T-helper 9 cell (primary cell): ENCODE results near the gene BANF2.
A peak's percentile ranks its signal among the peaks of the same experiment; 100 is the strongest.
"Not testable (repeated sequence)": the region's sequence is repeated elsewhere in the genome, so short reads cannot be mapped to it uniquely, and the experiment has no call there.

ENCODE experiments used
- DNase-seq: peaks from one replicate; pipeline ENCODE4 v3.0.0-alpha.2; 2020
- total RNA-seq, 2 donors: gene quantifications; one replicate each; lab custom pipeline; 2026; lab: John Stamatoyannopoulos, UW

BANF2 gene
- total RNA-seq, result 0 reads per million in 2 donors

DNA sequence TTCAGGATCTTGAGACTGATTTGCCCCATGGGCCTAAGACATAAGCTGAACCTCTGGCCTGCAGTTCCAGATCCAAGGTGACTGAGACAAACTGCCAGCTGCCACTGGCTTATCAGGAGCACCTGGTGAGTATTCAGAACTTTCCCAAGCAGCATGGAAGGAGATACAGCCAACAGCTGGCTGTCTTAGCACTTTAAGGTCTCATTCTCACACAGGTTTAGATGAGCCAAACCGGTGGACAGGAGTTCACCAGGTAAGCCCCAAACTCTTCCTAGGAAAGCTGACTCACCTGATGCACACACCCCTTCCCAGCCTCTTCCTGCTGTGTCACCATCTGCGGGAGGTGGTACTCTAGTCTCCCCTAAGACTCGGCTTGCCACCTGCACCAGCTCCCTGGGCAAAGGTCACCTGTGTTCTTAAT is at the start of gene BANF2:
BANF2 (plus strand) TSS at position 36 of the 421 bp plus-strand sequence. CDS start 25,060 bp downstream, outside the sequence.
- no peak for DNase-seq

DNA sequence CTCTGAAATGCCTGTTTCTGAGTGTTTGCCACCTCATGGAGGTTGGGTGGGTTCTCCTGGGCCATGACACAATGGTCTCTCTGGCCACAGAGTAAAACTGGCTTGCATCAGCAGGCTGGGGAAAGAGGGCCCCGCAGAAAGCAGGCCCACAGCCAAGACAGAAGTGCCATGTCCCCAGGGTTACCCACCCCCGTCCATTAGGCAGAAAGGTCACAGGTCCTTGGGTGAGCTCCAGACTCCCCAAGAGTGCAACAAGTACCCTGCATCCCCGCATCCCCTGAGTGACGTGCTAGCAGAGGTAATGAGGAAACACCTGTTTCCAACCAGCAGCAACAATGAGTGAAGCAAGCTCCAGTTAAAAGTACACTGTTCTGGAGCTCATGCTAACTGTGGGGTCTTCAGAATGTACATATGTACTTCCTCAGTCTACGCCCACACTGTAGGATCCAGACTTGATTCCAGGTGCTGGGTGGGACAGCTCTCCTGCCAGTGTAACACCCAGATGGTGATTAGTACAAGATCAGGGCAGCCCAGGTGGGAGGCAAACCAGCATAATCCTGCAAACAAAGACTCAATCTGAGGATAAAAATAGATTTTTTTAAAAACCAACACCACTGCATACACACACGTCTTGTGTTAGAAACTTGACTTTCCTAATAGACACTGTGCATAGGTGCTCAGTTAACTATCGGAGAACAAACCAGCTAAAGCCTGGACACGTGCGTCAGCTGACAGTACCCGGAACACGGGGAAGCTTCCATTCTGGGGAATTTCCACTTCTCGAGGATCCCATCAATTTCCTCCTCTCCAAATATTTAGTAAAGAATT is 49.3 kb upstream of the BANF2 start:
- no peak for DNase-seq

GRCh38 chr20:17651129-17651759 is 48.5 kb upstream of the BANF2 start:
- no peak for DNase-seq

DNA sequence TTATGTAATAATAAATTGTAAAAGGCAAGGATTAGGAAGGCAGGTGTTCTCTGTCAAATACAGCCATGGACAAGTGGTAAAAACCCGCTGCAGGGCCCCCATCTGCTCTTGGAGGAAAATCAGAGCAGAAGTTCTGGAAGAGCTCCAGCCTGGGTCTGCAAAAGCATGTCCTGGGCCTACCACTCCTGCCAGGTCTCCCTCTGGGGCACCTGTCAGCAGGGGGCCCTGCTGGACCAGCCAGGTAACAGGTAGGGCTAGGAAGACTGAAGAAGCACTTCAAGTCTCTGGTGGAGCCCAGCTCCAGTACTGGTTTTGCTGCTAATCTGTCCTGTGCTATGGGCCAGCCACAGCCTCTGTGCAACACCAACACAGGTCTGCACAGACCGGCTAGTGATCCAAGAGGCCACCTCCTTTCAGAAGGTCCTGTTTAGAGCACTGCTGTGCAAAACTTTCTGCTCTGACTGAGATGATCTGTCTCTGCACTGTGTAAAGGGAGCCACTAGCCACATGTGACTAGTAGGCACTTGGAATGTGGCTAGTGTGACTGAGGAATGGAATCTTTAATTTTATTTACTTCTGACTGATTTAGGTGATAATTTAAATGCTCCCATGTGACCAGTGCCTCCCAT is 47.9 kb upstream of the BANF2 start:
- DNase-seq, result no peak

GRCh38 chr20:17652411-17652810 is 47.4 kb upstream of the BANF2 start:
- DNase-seq, result no peak

DNA sequence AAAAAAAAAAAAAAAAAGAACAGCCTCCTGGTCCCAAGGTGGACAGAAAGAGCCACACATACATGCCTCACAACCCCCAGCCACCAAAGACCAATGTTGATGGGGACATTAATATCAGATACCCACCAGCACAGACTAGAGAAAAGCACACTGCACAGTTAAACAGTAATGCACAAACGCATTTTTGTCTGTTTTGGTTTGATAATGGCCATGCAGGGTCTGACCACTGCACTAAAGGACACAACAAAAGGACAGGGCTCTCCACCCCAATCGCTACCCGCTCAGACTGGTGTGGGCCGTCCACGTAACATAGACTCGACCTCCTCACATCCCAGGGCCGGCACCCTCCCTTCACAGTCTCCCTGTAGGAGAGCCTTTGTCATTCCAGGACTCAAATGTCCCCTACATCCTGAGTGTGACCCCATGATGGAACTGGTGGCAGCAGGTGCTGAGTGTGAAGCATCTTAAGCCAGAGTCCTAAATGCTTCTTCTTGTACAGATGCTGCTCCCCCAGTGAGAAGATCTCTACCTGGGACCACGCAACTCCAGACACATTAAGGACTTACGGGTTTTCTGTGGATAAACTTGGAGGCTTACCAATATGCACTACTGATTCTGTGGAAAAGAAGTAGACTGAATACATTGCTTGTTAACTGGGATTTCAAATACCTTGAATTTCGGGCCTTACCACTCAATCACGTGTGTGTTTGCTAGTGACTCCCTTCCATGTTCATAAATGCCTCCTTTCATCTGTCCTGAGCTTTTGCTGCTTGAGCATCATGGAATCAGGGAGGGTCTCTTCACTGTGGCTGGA is 45.7 kb upstream of the BANF2 start:
- no peak for DNase-seq

DNA sequence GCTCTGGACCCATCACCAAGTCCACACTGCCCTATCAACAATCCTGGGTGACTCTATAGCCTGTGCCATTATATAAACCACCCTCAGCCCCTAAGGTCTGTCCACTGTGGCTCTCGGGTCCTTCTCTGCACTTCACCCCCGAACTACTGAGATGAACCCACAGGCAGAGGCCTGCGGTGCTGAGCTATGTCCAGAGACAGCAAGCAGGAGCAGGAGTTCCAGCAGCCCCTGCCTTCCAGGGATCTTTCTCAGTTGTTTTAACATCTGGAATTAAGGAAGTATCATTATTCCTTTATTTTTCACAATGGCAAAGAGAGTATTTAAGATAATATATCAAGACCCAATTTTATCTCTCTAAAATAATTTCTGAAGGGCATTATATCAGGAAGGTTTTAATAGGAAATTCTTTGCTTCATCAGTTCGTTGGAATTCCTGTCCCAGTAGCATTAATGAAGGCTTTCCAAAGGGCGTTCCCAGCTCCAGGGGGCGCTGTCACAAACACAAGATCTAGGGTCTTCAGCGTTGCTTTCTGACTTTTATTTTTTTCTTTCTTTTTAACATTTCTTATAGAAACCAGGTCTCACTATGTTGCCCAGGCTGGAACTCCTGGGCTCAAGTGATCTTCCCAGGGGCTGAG is 45.0 kb upstream of the BANF2 start:
- peak; percentile 11 for DNase-seq

DNA sequence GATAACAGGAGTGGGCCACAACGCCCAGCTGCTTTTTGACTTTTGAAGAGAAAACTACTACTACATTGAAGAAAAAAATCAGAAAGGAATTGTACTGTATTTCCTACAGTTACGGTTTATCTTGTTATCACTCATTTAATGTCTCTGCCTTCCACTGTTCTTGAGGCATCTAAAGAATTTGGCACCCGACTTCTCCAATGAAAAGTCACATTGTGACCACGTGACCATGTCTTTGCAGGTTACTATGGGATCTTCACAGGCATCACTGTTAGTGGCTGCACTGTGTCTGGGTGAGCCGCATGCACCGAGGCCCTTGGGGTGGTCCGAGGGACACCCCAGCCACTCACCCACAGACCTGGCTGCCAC is 44.5 kb upstream of the BANF2 start:
- no peak for DNase-seq

- no peak for DNase-seq
Measured at GRCh38 chr20:17655865-17656479, 43.8 kb upstream of the BANF2 start.

DNA sequence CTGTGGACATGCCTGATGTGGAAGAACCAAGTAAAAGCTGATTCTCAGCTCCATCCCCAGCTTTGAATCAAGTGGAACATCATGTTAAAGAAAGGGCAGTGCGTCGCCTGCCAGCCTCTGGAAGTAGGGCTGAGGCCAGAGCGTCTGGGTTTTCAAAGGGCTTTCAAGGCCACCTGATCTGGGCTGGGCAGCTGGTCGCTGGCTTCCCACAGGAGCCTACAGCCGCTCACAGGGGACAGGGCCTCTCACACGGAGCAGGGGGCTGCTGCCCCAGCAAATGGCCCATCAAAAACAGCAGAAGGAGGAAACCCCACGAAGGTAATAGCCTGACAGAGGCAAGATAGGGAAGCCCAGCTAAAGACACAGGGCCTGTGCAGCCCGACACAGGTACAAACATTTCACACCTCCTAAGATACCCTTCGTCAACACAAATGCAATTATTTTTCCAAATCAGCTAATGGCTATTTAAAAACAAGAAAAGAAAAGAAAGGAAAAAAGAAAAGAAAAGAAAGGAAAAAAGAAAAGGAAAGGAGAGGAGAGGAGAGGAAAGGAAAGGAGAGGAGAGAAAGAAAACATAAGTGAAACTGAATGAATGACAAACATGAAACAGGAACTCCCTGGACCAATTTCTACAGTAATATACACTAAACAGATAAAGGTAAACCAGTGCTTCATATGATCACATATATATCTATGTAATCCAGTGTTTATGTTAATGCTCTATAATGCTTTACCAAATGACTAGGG is 42.5 kb upstream of the BANF2 start:
- no peak for DNase-seq

DNA sequence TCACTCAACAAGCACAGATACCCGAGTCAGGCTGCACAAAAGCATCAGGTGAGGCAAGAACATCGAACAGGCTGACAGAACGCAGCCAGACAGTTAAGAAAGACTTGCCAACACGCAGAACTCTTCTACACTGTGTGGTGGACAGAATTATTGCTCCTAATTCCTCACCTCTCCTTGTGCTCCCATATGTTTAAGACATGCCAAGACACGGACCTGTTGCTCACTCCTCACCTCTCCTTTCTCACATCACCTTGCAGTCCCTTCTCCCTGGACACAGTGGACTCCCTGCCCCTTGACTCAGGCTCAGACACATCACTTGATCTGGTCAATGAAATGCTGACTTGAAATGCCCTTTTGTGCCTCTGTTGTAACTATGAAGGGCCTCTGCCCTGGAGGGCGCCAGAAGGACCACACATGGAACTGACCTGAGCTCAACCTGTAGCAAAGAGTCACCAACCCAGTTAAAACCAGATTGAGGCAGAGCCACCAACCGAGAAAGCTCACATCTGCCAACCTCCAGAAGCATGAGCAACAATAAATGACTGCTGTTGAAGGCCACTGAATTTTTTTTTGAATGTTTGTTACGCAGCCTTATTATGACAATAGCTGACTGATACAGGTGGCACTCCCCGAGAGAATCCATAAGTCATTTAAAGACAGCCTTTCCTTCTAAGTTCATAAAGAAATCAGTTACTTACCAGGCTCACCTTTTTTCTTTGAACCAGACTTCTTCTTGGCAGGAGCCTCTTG is 41.7 kb upstream of the BANF2 start:
- no peak for DNase-seq

GRCh38 chr20:17658648-17658993 is 41.1 kb upstream of the BANF2 start:
- no peak for DNase-seq

- not testable (repeated sequence) for DNase-seq
Measured at GRCh38 chr20:17659344-17659743, 40.4 kb upstream of the BANF2 start.

- DNase-seq, result no peak
Measured at GRCh38 chr20:17659801-17660200, 40.0 kb upstream of the BANF2 start.

GRCh38 chr20:17660667-17661066 is 39.1 kb upstream of the BANF2 start:
- DNase-seq, result no peak

- DNase-seq, result no peak
Measured at GRCh38 chr20:17661121-17661744, 38.5 kb upstream of the BANF2 start.

DNA sequence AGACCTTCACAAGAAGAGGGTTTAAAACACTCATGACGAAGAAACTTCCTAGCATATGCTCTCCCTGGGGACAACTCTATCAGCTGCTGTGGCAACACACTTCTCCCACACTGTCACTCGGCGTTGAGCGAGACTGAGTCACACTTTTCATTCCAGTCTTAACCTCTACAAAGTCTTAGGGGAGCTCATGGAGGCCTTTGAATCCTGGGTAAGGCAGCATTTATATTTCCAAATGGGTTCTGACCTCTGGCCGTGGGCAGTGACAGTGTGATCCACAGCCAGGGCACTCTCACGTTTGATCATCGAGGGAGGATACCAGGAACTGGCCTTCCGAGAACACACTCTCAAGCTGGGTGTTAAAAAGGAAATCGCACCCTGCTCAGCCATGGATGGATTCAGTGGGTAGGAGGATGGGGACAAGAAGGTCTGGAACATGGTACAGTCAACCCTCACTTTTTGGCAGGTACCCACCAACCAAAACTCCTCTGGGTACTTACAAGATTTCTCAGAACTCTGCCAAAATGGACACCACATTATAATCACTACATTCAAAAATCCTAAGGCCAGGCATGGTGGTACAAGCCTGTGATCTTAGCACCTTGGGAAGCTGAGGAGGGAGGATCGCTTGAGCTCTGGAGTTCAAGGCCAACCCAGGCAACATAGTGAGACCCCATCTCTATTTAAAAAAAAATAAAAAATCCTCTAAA is 37.3 kb upstream of the BANF2 start:
- DNase-seq, result no peak

DNA sequence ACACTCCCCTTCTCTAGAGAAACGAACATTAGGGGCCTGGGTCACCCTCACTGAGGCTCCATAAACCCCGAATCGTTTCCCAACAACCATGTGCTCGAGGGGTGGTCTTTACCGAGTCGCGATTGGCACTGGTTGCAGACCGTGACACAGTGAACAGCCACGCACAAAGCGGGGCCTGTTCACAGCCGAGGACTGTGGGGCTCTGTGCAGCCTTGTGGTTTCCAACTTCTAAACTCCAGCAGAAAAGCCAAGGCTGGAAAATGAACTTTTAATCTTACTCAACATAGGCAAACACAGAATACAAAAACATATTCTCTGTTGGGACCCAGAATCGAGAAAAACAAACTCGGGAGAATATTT is 36.7 kb upstream of the BANF2 start:
- no peak for DNase-seq

DNA sequence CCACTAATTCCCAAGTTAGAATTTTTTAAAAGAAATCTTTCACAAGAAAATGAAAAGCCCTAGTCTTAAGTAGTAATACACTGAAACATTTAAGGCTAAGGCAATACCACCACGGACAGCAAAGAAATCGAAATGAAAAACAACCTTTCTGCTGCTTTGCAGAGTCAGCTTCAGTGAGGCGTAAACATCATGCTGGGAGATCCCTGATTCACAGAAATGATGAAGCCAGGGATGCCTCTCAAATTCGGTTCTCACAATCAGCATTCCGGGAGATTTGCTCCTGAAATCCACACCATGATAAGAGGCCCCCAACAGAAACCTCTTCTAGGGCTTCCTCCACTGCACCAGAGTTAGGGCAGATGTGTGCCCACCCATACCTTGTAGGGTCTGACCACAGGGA is 36.3 kb upstream of the BANF2 start:
- DNase-seq, result no peak
